GM21723 (cell line): ENCODE data around the gene PDE9A.
"Not testable (repeated sequence)": the region's sequence is repeated elsewhere in the genome, so short reads cannot be mapped to it uniquely, and the experiment has no call there.

Source experiments
- ATAC-seq: cut with Tn5 transposase; IDR thresholded peaks from one replicate; pipeline ENCODE4 v1.9.1; 2021; ENCODE audit warnings: mild to moderate bottlenecking, moderate library complexity; ENCODE audit not compliant: unreplicated experiment

The PDE9A gene

DNA sequence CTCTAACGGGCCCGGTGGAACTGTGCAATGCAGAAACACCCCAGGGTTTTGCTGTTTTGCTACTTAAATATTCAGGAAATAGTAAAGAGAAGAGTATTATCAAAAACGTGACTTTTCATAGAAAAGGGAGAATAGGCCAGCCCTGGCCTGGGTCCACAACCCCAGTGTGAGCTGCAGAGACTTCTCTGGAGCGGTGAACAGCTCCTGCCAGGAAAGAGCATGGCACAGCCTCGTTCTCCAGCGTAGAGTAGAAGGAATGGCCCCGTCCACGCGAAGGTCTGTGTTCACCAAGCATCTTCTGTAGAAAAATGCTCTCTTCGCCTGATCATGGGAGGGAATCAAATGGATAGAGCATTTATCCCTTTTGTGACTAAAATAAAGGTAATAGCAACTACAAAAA is 51.4 kb downstream of the PDE9A start:
- no peak for ATAC-seq

DNA sequence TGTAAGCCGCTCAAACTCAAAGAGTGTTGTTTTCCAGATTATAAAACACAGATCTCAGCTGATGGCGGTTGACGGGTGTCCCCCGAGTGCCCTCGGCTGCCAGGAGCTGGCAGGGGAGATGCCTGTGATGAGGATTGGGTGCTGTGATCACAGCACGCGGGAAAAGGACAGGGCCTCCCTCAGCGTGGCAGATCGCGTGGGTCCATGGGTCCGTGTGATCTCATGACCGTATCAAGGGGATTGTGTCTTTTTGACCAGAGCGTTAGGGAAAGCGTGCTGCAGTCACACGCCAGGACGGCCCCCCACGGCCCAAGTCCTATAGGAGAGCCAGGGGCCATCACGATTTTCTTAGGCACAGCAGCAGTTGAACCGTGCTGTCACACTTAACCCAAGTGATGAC is 51.9 kb downstream of the PDE9A start:
- ATAC-seq = no peak

DNA sequence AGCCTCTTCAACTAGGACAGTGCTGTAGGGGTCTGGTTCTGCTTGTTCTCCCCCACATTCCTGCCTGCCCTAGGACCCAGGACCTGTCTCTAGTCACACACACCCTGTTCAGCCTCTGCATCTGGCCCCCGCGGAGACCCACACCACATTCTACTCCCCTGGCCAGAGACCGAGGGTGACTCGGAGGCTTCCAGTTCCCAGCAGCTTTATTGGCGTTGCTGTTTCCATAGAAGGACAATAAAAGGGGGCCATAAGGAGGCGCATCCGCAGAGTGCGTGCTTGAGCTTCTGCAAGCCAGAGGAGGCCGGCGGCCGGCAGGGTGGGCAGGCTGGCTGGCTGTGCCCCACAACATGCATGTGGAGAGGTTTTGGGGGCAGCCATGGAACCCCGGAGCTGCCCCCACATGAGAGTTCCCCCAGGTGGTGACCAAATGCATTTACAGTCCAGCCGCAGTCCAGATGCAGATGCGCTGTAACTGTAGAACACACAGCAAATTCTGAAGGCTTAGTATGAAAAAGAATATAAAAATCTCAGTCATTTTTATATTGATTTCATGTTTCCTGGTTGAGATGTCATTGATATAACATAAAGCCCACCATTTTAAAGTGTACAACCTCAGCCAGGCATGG is 52.4 kb downstream of the PDE9A start:
- no peak for ATAC-seq

DNA sequence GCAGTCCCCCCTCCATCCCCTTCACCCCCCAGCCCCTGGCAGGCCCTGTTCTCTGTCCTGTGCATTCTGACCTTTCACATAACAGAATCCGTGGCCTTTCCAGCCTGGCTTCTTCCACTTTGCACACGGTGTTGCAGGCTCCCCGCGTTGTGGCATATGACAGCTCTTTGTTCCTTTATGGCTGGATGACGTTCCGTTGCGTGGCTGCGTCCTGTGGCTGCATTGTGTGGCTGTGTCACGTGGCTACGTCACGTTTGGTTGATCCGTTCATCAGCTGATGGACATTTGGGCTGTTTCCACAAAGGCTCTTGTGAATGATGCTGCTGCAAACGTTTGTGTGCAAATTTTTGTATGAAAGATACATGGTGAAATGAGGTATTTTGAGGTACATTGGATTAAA is 53.3 kb downstream of the PDE9A start:
- no peak for ATAC-seq

DNA sequence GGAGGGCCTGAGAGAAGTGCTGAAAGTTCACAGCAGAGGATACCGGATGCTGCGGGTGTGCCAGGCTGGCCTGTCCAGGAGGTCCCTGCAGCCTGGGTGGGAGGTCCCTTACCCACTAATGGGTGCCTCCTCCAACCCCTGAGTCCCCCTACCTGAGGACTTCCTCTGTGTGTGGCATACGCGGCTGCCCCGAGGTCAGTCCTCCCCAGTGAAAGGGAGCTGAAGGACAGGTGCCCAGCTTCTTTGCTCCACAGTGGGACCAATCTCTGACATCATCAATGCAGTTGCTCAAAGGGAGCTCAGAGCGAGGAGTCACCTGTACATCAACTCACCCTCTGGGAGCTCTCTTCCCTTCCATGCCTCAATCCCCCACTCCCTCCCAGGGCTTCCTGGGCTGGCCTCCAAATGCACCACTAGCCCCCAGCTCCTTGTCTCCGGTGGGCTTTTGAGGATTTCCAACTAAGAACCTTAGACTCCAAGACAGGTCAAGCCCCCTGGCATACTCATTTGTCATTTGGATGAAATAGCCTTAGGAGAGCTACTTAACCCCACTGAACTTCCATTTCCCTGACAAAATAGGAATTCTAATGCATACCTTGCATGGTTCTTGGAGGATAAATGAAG is 53.9 kb downstream of the PDE9A start:
- no peak for ATAC-seq

DNA sequence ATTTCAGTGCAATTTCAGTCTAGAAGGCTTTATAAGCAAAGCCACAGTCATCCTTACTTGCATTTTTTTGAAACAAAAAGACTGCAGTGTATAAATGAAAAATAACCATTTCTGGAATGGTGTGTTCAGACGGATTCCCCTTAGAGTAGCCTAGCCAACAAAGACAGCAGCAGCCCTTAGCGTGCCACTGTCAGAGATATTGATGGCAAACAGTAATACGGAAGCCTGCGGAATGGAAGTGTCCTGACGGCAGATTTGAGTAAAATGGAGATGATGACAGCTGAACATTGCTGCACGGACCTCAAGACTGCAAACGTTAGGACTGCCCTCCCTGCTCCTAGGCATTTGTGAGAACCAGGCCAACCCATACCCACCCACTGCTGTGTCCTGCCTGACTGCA is 54.7 kb downstream of the PDE9A start:
- ATAC-seq = no peak

DNA sequence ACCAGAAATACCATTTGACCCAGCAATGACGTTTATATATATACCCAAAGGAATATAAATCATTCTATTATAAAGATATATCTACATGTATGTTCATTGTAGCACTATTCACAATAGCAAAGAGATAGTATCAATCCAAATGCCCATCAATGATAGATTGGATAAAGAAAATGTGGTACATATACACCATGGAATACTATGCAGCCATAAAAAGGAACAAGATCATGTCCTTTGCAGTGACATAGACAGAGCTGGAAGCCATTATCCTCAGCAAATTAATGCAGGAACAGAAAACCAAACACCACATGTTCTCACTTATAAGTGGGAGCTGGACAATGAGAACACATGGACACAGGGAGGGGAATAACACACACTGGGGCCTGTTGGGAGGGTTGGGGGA is 55.5 kb downstream of the PDE9A start:
- ATAC-seq = not testable (repeated sequence)

DNA sequence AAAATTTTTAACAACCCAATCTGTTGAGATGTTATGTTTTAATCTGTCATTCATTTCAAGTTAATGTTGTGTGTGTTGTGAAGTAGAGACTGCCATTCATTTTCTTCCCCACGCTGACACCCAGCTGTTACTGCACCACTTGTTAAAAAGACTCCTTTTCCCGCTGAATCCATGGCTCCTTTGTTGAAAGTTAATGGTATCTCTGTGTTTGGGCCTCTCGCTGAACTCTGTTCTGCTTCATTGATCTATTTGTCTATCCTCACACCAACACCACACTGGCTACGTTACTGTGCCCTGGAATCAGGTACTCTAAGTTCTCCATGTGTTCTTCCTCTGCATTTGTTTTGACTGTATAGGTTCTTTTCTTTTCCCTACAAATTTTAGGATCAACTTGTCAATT is 58.2 kb downstream of the PDE9A start:
- ATAC-seq = no peak

DNA sequence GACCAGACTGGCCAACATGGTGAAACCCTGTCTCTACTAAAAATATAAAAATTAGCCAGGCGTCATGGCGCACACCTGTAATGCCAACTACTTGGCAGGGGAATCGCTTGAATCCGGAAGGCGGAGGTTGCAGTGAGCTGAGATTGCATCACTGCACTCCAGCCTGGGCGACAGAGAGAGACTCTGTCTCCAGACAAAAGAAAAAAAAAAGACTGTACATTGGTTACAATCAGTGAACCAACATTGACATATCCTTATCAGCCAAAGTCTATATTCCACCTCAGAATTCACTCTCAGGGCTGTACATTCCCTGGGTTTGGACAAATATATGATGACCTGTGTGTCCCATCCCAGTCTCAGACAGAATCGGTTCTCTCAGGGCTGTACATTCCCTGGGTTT is 62.0 kb downstream of the PDE9A start:
- ATAC-seq = not testable (repeated sequence)

DNA sequence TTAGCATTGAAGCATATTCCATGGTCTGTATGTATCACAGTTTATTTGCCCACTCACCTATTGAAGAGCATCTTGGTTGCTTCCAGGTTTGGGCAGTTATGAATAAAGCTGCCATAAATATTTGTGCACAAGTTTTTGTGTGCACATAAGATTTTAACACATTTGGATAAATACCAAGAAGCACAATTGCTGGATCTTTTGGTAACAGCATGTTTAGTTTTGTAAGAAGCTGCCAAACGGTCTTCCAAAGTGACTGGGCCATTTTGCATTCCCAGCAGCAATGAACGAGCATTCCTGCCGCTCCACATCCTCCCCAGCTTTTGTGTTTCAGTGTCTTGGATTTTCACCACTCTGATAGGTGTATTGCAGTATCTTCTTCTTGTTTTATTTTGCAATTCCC is 62.7 kb downstream of the PDE9A start:
- ATAC-seq = no peak

DNA sequence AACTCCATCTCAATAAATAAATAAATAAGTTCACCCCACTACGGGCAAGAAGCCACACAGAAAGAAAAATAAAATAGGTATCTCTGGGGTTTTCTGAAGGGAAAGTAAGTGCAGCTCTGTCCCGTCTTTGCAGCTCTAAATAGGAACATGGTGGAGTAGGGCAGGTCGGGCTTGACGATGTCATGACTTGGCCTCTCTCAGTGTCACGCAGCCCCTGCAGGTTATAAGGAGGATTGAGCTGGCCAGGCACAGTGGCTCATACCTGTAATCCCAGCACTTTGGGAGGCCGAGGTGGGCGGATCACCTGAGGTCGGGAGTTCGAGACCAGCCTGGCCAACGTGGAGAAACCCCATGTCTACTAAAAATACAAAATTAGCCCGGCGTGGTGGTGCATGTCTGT is 67.1 kb downstream of the PDE9A start:
- not testable (repeated sequence) for ATAC-seq

DNA sequence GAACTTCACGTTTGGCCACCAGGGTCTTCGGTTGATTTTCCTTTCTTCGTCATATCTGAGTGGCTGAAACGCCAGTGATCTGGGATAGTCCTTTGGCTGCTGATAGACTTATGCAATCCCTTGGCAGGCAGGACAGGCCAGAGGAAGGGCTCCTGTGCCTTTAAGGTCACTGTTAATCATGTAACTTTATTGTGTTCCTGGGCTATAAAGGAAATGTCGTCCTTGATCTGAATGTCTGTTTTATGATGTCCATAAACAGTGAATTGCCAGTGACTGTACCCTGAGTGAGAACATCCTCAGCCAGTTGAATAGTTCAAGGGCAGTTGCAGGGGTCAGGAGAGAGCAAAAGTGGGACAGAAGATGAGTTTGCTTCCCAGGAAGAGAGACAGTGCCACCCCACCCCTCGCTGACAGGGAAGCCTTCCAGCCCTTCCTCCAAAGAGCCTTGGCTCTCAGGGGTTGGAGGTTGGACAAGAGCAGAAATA is 68.0 kb downstream of the PDE9A start:
- ATAC-seq = no peak

DNA sequence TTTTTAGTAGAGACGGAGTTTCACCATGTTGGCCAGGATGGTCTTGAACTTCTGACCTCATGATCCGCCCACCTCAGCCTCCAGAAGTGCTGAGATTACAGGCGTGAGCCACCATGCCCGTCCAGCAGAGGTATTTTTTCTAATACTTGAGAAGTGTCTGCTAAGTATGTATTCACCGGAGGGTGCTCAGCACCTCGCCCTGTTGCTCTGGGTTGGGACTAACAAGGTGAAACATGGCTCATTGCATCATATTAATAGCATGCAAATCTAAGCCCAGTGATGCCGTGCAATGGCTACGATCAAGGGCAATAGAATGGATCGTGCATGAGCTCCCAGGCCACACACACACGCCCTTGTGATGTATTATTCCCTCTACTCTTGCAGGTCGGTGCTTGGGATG is 68.7 kb downstream of the PDE9A start:
- ATAC-seq = no peak

DNA sequence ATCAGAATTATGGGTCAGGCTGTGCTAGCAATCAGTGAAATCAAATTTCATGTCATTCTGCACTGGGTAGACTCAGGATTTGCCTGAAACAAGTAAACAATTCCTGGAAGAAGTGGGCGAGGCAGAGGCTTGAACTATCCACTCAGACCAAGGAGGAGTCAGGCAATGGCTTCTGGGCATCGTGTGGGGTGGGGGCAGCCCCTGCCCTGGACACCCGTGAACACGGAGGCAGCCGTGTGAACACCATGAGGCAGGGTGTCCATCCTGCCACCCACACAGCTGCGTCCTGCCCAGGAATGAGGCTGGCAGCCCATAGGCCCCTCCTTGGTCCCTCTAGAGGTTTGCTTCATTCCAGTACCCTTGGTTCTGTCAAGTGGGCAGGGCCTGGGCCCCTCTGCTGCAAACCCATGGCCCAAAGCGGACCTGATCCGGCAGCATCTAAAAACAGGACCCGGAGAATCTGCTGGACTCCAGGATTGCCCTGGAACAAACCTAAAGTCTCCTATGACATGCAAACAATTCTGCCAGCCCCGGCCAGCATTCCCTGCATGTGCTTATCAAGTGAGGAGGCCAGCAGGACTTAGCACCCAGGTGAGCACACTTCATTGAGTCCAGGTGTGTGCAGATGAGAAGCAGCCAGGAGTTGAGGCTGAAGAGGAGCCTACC is 69.5 kb downstream of the PDE9A start:
- no peak for ATAC-seq

DNA sequence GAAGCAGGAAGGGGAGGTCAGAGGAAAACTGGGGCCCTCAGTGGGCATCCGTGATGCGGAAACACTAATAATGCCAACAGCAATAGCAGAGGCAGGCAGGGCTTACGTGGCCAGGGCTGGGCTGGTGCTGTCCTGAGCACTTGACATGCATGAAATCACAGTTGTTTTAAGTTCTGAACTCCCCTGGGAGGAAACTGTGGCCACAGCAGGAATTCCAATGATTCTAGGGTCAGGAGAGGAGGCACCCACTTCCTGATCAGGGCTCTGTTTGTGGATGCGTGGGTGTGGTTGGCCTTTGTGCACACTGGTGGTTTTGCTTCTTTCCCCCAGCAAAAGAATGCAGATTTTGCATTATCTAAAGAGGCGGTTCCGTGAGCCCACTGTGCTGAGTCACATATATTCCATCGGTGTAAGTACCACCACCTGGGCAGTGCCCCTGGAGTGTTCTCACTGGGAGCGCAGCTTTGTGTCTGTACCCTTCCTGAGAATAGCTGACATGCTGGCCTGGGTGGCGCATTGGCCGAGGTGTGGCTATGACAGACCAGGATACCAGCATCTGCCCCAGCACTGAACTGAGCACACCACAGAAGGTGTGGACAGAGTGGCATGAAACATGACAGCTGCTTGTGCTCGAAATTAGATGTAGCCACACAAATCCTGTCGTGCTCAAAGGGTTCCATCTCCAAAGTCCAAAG is 71.0 kb downstream of the PDE9A start:
- no peak for ATAC-seq

DNA sequence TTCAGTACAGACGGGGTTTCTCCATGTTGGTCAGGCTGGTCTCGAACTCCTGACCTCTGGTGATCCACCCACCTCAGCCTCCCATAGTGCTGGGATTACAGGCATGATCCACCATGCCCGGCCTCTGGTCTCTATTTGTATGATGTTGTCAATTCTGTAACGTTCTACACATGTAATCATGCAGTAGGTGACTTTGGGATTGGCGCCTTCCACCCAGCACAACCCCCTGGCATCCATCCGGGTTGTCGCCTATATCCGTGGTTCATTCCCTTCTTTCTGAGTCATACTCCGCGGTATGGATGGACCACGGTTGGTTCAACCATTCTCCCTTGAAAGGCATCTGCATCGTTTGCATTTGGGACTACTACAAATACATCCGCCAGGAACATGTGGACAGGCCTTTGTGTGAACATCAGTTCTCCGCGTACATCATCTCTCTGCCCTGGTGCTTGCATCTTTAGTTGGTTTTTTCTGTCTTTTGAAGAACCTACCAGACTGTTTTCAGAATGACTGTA is 72.1 kb downstream of the PDE9A start:
- no peak for ATAC-seq

DNA sequence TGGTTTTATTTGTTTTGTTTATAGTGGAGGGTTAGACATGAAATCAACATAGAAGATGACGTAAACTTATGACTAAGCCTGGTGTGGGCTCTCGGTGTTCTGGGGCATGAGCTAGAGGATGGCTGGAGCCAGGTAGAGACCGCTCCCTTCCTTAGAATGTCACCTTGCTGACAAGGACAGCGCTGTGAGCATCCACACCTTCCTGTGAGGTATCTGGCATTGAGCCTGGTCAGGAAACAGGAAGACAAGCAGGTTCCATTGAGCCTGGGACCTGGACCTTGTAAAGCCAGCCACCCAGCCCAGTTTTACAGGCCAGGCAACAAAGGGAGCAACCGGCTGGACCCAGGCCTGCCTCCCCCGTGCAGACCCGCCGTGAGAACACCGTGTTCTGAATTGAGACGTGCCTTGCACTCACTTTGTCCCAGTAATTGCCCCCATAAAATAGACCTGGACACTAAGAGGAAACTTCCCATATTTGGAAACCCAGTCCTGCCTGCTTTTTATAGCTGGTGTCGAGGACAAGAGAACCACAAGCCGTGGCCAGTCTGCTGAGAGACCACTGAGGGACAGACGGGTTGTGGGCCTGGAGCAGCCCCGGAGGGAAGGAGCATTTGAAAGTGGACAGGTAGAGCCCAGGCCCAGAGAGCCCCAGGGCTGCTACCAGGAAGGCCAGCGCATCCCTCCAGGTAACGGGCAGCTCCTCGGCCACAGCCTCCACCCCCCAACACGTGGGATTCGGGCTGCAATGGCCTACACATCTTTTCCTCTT is 78.0 kb downstream of the PDE9A start:
- no peak for ATAC-seq

DNA sequence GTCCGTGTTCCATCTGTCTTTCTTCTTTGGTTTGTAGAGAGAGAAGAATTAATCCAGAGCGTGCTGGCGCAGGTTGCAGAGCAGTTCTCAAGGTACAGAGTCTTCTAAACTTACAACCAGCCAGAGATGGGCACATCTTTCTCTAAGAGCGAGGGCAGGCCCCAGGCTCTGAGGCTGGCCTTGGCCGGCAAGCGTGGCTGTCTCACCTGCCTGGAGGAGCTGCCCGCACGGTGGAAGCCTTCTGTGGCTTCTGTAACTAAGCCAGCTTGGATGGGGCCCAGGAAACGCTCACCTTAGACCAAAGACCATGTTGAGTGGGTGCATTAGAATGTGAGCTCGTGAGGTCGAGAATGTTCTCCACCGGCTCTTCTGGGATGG is 78.6 kb downstream of the PDE9A start:
- no peak for ATAC-seq

DNA sequence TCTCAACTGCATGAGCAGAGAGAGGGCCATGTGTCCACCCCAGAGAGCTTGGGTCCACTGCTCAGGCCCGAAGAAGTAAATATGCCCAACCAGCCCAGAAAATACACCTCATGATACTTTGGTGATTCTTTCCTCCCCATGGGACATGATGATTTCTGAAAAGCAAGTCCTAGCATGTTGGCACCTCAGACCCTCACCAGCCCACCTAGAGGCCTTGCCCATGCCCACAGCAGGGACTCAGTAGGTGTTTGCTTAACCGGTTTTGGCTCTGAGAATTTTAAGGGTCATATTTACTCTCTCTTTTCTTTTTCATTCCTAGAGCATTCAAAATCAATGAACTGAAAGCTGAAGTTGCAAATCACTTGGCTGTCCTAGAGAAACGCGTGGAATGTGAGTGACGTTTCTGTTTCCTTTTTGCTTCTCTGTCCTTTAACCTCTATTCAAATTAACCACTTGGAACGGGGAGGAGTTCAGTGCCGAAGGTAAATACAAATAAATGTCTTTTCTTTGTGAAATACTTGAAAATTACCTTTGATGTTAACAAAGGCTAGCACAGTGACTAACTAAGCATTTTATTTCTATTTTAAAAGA is 79.7 kb downstream of the PDE9A start:
- no peak for ATAC-seq

DNA sequence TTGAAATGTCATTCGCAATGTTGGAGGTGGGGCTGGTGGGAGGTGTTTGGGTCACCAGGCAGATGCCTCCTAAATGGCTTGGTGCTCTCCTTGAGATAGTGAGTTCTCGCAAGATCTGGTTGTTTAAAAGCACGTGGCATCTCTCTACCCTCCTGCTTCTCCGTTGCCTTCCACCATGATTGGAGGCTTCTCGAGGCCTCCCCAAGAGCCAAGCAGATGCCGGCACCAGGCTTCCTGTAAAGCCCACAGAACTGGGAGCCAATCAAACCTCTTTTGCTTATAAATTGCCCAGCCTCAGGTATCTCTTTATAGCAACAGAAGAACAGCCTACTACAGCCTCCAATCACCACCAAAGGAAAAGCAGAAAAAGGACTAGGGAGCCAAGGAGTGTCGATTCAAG is 80.5 kb downstream of the PDE9A start:
- ATAC-seq = no peak
